HepG2 (cell line): ENCODE data around the gene KLHL11. TPM values are rescaled to one million over a fixed set of nuclear protein-coding genes. Genes with fewer than 3 reads are reported as not detected.

ENCODE experiments used
- HNF4A ChIP-seq: sonication (generic); formaldehyde crosslinking; IDR thresholded peaks from 2 replicates; pipeline ENCODE4 v1.4.0; 2020; ENCODE audit warnings: missing genetic modification reagents
- HNF4G ChIP-seq, 2 experiments: sonication (generic) in 1 of 2; formaldehyde crosslinking in 1 of 2; IDR thresholded peaks; 2 replicates each; pipeline versions ENCODE4 v1.4.0 to v1.6.1; 2011 to 2020; ENCODE audit warnings: borderline replicate concordance in 2 of 2, low read depth in 2 of 2, mild to moderate bottlenecking in 2 of 2, low read length in 1 of 2, missing genetic modification reagents in 1 of 2, moderate library complexity in 1 of 2
- KAT2B ChIP-seq: fragments of 150-350 bp; IDR thresholded peaks from 2 replicates; pipeline ENCODE4 v1.6.1; 2014; ENCODE audit warnings: low read depth, low read length, borderline replicate concordance
- KLF9 ChIP-seq: IDR thresholded peaks from 2 replicates; pipeline ENCODE4 v1.6.1; 2016; ENCODE audit warnings: low read depth
- NFATC3 ChIP-seq: sonication (generic); formaldehyde crosslinking; IDR thresholded peaks from 2 replicates; pipeline ENCODE4 v1.5.1; 2020; ENCODE audit warnings: mild to moderate bottlenecking, missing genetic modification reagents
- PITX1 ChIP-seq: sonication (generic); formaldehyde crosslinking; IDR thresholded peaks from 2 replicates; pipeline ENCODE4 v1.5.1; 2020; ENCODE audit warnings: mild to moderate bottlenecking, missing genetic modification reagents
- SETDB1 ChIP-seq: sonication (generic); formaldehyde crosslinking; IDR thresholded peaks from 2 replicates; pipeline ENCODE4 v1.5.1; 2020; ENCODE audit warnings: missing genetic modification reagents, mild to moderate bottlenecking, borderline replicate concordance
- SP140L ChIP-seq: sonication (generic); formaldehyde crosslinking; IDR thresholded peaks from 2 replicates; pipeline ENCODE4 v1.4.0; 2020; ENCODE audit warnings: missing genetic modification reagents, borderline replicate concordance
- ZFP82 ChIP-seq: sonication (generic); formaldehyde crosslinking; IDR thresholded peaks from 2 replicates; pipeline ENCODE4 v1.5.1; 2020; ENCODE audit warnings: mild to moderate bottlenecking, missing genetic modification reagents, borderline replicate concordance
- ZNF205 ChIP-seq: IDR thresholded peaks from 2 replicates; pipeline ENCODE4 v1.6.1; 2018; ENCODE audit warnings: missing biosample characterization, missing genetic modification reagents
- ZNF234 ChIP-seq: sonication (generic); formaldehyde crosslinking; conservative IDR thresholded peaks from 2 replicates; pipeline ENCODE4 v1.5.1; 2020; ENCODE audit warnings: mild to moderate bottlenecking, missing genetic modification reagents
- ZNF383 ChIP-seq: sonication (generic); formaldehyde crosslinking; IDR thresholded peaks from 2 replicates; pipeline ENCODE4 v1.4.0; 2020; ENCODE audit warnings: missing genetic modification reagents, mild to moderate bottlenecking, borderline replicate concordance
- ZSCAN31 ChIP-seq: sonication (generic); formaldehyde crosslinking; IDR thresholded peaks from 2 replicates; pipeline ENCODE4 v1.5.0; 2020; ENCODE audit warnings: low read depth, mild to moderate bottlenecking, missing genetic modification reagents
- polyA plus RNA-seq, 8 experiments: library from polyadenylated mRNA; depleted of rRNA in 3 of 8; stranded (reverse) in 7 of 8; unstranded in 1 of 8; fragments of >200 nt; fragmentation: Illumina TruSeq in 4 of 8; extraction: Trizol in 4 of 8; gene quantifications; 2 replicates each; pipeline versions ENCODE4 v1.2.1 to v1.2.3, GENCODE V29; 2011 to 2016; ENCODE audit warnings: low read depth in 4 of 8, missing spikeins in 1 of 8, mixed read lengths in 1 of 8; ENCODE audit not compliant: insufficient read depth in 1 of 8
- total RNA-seq, 5 experiments: library from RNA; depleted of rRNA; stranded (reverse); fragments of >200 nt; fragmentation: Illumina TruSeq; extraction: Trizol; gene quantifications; 2 replicates each; pipeline ENCODE4 v1.2.3, GENCODE V29; 2016; ENCODE audit warnings: low read depth in 1 of 5
- TF ChIP-seq, protein P1 (sequence below): sonication (generic); formaldehyde crosslinking; IDR thresholded peaks from 2 replicates; pipeline ENCODE4 v1.4.0; 2020; ENCODE audit warnings: missing genetic modification reagents, borderline replicate concordance
- TF ChIP-seq, protein P2 (sequence below): IDR thresholded peaks from 2 replicates; pipeline ENCODE4 v1.6.1; 2012; ENCODE audit warnings: inconsistent platforms
- TF ChIP-seq, protein P3 (sequence below): sonication (generic); formaldehyde crosslinking; IDR thresholded peaks from 2 replicates; pipeline ENCODE4 v1.5.1; 2020; ENCODE audit warnings: mild to moderate bottlenecking, missing genetic modification reagents, borderline replicate concordance
- TF ChIP-seq, protein P4 (sequence below): conservative IDR thresholded peaks from 2 replicates; pipeline ENCODE4 v1.6.1; 2018; ENCODE audit warnings: missing genetic modification reagents
- TF ChIP-seq, protein P5 (sequence below): sonication (generic); formaldehyde crosslinking; IDR thresholded peaks from 2 replicates; pipeline ENCODE4 v1.5.1; 2020; ENCODE audit warnings: mild to moderate bottlenecking, missing genetic modification reagents, moderate library complexity

Gene KLHL11
- total and polyA plus RNA-seq, 2 of the 13 experiments (the other 11 are each of a cell fraction or from before 2014, with no cell fraction given) = 7.7 to 27.5 TPM

DNA sequence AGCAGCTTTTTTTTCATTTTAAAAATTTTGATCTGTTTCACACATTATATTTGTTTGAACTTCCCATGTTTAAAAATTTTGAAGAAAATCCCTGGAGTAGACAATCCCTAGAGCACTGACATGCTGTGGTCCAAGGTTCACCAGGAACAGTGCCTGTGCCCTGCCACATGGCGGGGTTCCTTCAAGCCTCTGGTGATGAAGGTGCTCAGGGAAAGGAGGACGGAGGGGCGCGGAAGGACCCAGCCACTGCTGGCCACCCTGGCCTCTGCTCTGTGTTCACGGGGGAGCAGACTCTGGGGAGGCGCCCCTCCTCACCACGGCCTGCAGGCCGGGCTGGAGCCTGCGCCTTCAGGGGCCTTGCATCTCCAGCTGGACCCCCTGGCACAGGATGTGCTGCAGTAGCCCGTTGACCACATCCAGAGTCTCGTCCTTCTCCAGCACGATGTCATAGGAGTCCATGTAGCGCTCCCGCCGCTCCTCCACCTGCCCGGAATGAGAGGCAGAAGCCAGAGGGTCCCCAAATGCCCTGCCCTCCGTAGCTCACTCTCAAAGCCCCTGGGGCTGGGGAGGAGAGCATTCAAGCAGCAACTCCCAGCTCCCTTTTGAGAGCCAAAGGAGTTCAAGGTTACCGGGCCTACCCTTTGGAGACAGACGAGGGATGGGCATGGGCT lies 39.9 kb downstream of the KLHL11 start (continued):
- TF ChIP-seq, protein P1, sequence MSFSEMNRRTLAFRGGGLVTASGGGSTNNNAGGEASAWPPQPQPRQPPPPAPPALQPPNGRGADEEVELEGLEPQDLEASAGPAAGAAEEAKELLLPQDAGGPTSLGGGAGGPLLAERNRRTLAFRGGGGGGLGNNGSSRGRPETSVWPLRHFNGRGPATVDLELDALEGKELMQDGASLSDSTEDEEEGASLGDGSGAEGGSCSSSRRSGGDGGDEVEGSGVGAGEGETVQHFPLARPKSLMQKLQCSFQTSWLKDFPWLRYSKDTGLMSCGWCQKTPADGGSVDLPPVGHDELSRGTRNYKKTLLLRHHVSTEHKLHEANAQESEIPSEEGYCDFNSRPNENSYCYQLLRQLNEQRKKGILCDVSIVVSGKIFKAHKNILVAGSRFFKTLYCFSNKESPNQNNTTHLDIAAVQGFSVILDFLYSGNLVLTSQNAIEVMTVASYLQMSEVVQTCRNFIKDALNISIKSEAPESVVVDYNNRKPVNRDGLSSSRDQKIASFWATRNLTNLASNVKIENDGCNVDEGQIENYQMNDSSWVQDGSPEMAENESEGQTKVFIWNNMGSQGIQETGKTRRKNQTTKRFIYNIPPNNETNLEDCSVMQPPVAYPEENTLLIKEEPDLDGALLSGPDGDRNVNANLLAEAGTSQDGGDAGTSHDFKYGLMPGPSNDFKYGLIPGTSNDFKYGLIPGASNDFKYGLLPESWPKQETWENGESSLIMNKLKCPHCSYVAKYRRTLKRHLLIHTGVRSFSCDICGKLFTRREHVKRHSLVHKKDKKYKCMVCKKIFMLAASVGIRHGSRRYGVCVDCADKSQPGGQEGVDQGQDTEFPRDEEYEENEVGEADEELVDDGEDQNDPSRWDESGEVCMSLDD (CRISPR knock-in tag) = no peak
- TF ChIP-seq NFATC3 (CRISPR knock-in tag) (no peak), ZNF234 (no peak), ZSCAN31 (no peak), ZFP82 (no peak), KAT2B (no peak), HNF4G (IDR thresholded peaks at IDR 0.05; ENCODE audit: borderline replicate concordance, low read depth, low read length) (no peak), HNF4G (CRISPR knock-in tag; IDR thresholded peaks at IDR 0.05; ENCODE audit: borderline replicate concordance, low read depth) (no peak), SETDB1 (CRISPR knock-in tag) (no peak), PITX1 (no peak), KLF9 (CRISPR knock-in tag) (no peak), HNF4A (peak; percentile 63), ZNF205 (CRISPR knock-in tag) (no peak), ZNF383 (no peak), SP140L (CRISPR knock-in tag) (no peak)
- TF ChIP-seq, protein P2, sequence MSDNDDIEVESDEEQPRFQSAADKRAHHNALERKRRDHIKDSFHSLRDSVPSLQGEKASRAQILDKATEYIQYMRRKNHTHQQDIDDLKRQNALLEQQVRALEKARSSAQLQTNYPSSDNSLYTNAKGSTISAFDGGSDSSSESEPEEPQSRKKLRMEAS = 0 out of 2 replicates have a peak, but pooled peaks have one; percentile 28
- TF ChIP-seq, protein P3, sequence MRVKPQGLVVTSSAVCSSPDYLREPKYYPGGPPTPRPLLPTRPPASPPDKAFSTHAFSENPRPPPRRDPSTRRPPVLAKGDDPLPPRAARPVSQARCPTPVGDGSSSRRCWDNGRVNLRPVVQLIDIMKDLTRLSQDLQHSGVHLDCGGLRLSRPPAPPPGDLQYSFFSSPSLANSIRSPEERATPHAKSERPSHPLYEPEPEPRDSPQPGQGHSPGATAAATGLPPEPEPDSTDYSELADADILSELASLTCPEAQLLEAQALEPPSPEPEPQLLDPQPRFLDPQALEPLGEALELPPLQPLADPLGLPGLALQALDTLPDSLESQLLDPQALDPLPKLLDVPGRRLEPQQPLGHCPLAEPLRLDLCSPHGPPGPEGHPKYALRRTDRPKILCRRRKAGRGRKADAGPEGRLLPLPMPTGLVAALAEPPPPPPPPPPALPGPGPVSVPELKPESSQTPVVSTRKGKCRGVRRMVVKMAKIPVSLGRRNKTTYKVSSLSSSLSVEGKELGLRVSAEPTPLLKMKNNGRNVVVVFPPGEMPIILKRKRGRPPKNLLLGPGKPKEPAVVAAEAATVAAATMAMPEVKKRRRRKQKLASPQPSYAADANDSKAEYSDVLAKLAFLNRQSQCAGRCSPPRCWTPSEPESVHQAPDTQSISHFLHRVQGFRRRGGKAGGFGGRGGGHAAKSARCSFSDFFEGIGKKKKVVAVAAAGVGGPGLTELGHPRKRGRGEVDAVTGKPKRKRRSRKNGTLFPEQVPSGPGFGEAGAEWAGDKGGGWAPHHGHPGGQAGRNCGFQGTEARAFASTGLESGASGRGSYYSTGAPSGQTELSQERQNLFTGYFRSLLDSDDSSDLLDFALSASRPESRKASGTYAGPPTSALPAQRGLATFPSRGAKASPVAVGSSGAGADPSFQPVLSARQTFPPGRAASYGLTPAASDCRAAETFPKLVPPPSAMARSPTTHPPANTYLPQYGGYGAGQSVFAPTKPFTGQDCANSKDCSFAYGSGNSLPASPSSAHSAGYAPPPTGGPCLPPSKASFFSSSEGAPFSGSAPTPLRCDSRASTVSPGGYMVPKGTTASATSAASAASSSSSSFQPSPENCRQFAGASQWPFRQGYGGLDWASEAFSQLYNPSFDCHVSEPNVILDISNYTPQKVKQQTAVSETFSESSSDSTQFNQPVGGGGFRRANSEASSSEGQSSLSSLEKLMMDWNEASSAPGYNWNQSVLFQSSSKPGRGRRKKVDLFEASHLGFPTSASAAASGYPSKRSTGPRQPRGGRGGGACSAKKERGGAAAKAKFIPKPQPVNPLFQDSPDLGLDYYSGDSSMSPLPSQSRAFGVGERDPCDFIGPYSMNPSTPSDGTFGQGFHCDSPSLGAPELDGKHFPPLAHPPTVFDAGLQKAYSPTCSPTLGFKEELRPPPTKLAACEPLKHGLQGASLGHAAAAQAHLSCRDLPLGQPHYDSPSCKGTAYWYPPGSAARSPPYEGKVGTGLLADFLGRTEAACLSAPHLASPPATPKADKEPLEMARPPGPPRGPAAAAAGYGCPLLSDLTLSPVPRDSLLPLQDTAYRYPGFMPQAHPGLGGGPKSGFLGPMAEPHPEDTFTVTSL (CRISPR knock-in tag) = no peak
- TF ChIP-seq, protein P4, sequence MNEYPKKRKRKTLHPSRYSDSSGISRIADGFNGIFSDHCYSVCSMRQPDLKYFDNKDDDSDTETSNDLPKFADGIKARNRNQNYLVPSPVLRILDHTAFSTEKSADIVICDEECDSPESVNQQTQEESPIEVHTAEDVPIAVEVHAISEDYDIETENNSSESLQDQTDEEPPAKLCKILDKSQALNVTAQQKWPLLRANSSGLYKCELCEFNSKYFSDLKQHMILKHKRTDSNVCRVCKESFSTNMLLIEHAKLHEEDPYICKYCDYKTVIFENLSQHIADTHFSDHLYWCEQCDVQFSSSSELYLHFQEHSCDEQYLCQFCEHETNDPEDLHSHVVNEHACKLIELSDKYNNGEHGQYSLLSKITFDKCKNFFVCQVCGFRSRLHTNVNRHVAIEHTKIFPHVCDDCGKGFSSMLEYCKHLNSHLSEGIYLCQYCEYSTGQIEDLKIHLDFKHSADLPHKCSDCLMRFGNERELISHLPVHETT = no peak
- TF ChIP-seq, protein P5, sequence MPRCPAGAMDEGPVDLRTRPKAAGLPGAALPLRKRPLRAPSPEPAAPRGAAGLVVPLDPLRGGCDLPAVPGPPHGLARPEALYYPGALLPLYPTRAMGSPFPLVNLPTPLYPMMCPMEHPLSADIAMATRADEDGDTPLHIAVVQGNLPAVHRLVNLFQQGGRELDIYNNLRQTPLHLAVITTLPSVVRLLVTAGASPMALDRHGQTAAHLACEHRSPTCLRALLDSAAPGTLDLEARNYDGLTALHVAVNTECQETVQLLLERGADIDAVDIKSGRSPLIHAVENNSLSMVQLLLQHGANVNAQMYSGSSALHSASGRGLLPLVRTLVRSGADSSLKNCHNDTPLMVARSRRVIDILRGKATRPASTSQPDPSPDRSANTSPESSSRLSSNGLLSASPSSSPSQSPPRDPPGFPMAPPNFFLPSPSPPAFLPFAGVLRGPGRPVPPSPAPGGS = no peak
